Measurements from ENCODE around the gene KCNMB1. TPM values are rescaled to one million over a fixed set of nuclear protein-coding genes. Genes with fewer than 3 reads are reported as not detected.

KCNMB1 gene
- total RNA-seq, 1 experiment from 2014 or later, result 0.24 TPM

GRCh38 chr5:170397059-170397458, 7.9 kb upstream of the KCNMB1 start:
- Mint-ChIP-seq H3K27me3 (ENCODE audit: low read depth) (no peaks in the 10 kb centered on the region; the same call in 1 of the 2 replicates), H3K9me3 (peaks cover 19% of the 10 kb centered on the region), H3K36me3 (peaks cover 12% of the 10 kb centered on the region), H3K27ac (peak overlapping the region; percentile 96), H3K4me3 (peak overlapping the region; percentile 36), H3K4me1 (peaks cover 84% of the 10 kb centered on the region)
- POLR2A ChIA-PET, result interaction anchor here (0.5 kb wide), 1 partner anchor 395 kb away, joined by 3 read pairs; no protein-coding TSS in a partner anchor
- TF ChIP-seq HMGA2 (CRISPR knock-in tag; IDR thresholded peaks at IDR 0.05) (no peak), ETV6 (CRISPR knock-in tag; IDR thresholded peaks at IDR 0.05) (peak; percentile 58)
- TF ChIP-seq, protein P1, sequence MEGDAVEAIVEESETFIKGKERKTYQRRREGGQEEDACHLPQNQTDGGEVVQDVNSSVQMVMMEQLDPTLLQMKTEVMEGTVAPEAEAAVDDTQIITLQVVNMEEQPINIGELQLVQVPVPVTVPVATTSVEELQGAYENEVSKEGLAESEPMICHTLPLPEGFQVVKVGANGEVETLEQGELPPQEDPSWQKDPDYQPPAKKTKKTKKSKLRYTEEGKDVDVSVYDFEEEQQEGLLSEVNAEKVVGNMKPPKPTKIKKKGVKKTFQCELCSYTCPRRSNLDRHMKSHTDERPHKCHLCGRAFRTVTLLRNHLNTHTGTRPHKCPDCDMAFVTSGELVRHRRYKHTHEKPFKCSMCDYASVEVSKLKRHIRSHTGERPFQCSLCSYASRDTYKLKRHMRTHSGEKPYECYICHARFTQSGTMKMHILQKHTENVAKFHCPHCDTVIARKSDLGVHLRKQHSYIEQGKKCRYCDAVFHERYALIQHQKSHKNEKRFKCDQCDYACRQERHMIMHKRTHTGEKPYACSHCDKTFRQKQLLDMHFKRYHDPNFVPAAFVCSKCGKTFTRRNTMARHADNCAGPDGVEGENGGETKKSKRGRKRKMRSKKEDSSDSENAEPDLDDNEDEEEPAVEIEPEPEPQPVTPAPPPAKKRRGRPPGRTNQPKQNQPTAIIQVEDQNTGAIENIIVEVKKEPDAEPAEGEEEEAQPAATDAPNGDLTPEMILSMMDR (IDR thresholded peaks at IDR 0.05), result no peak
- DNase-seq (ENCODE audit: low spot score) (no peak), ATAC-seq (peak; percentile 62)
- CTCF ChIA-PET, result interaction anchor here (0.7 to 1.4 kb wide), 5 partner anchors 9 to 171 kb away, joined by 3 to 7 read pairs (median 3); no protein-coding TSS in a partner anchor

GRCh38 chr5:170393958-170394357, 4.8 kb upstream of the KCNMB1 start:
- no peaks in the 10 kb centered on the region; the same call in 1 of the 2 replicates for H3K27me3 Mint-ChIP-seq (ENCODE audit: low read depth)
- ChIA-PET POLR2A (no interaction called here), CTCF (interaction anchor here (0.7 to 2.4 kb wide), 4 partner anchors 10 to 232 kb away, joined by 3 to 14 read pairs (median 3); no protein-coding TSS in a partner anchor)
- TF ChIP-seq NR1H2 (CRISPR knock-in tag; IDR thresholded peaks at IDR 0.05) (no peak), ETV6 (CRISPR knock-in tag; IDR thresholded peaks at IDR 0.05) (peak; percentile 100), FOXP4 (CRISPR knock-in tag; IDR thresholded peaks at IDR 0.05) (peak; percentile 92; the same call in 1 of the 2 replicates), NFE2L1 (CRISPR knock-in tag; IDR thresholded peaks at IDR 0.05) (0 out of 2 replicates have a peak, but pooled peaks have one; percentile 28), ZNF281 (CRISPR knock-in tag; IDR thresholded peaks at IDR 0.05) (0 out of 2 replicates have a peak, but pooled peaks have one; percentile 46), ATF3 (CRISPR knock-in tag; conservative IDR thresholded peaks at IDR 0.05) (no peak), ZNF416 (CRISPR knock-in tag; IDR thresholded peaks at IDR 0.05) (no peak), TEAD1 (CRISPR knock-in tag; IDR thresholded peaks at IDR 0.05) (peak; percentile 87), CREB1 (CRISPR knock-in tag; IDR thresholded peaks at IDR 0.05) (peak; percentile 33; the same call in 1 of the 2 replicates), MAX (CRISPR knock-in tag; IDR thresholded peaks at IDR 0.05) (peak; percentile 44; the same call in 1 of the 2 replicates)
- ATAC-seq (peak; percentile 8), DNase-seq (ENCODE audit: low spot score) (no peak)
- no peak overlapping the region for H3K4me3 Mint-ChIP-seq
- no peaks in the 10 kb centered on the region for H3K36me3 Mint-ChIP-seq
- peaks cover 80% of the 10 kb centered on the region for H3K4me1 Mint-ChIP-seq
- H3K9me3 Mint-ChIP-seq, result peaks cover 3% of the 10 kb centered on the region
- H3K27ac Mint-ChIP-seq, result 0 out of 2 replicates have a peak overlapping the region, but pooled peaks have one; percentile 29

GRCh38 chr5:170393235-170393634, 4.1 kb upstream of the KCNMB1 start:
- Mint-ChIP-seq H3K27me3 (ENCODE audit: low read depth) (no peaks in the 10 kb centered on the region; the same call in 1 of the 2 replicates), H3K4me1 (peaks cover 79% of the 10 kb centered on the region), H3K27ac (peak overlapping the region; percentile 67), H3K4me3 (no peak overlapping the region), H3K36me3 (no peaks in the 10 kb centered on the region), H3K9me3 (peaks cover 3% of the 10 kb centered on the region)
- ChIA-PET CTCF (interaction anchor here (1.1 to 1.6 kb wide), 2 partner anchors 18 to 119 kb away, joined by 3 read pairs; no protein-coding TSS in a partner anchor), POLR2A (no interaction called here)
- DNase-seq (ENCODE audit: low spot score) (no peak), ATAC-seq (no peak)
- TF ChIP-seq SOX15 (CRISPR knock-in tag; IDR thresholded peaks at IDR 0.05), result no peak
- TF ChIP-seq, protein P2, sequence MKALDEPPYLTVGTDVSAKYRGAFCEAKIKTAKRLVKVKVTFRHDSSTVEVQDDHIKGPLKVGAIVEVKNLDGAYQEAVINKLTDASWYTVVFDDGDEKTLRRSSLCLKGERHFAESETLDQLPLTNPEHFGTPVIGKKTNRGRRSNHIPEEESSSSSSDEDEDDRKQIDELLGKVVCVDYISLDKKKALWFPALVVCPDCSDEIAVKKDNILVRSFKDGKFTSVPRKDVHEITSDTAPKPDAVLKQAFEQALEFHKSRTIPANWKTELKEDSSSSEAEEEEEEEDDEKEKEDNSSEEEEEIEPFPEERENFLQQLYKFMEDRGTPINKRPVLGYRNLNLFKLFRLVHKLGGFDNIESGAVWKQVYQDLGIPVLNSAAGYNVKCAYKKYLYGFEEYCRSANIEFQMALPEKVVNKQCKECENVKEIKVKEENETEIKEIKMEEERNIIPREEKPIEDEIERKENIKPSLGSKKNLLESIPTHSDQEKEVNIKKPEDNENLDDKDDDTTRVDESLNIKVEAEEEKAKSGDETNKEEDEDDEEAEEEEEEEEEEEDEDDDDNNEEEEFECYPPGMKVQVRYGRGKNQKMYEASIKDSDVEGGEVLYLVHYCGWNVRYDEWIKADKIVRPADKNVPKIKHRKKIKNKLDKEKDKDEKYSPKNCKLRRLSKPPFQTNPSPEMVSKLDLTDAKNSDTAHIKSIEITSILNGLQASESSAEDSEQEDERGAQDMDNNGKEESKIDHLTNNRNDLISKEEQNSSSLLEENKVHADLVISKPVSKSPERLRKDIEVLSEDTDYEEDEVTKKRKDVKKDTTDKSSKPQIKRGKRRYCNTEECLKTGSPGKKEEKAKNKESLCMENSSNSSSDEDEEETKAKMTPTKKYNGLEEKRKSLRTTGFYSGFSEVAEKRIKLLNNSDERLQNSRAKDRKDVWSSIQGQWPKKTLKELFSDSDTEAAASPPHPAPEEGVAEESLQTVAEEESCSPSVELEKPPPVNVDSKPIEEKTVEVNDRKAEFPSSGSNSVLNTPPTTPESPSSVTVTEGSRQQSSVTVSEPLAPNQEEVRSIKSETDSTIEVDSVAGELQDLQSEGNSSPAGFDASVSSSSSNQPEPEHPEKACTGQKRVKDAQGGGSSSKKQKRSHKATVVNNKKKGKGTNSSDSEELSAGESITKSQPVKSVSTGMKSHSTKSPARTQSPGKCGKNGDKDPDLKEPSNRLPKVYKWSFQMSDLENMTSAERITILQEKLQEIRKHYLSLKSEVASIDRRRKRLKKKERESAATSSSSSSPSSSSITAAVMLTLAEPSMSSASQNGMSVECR (CRISPR knock-in tag; IDR thresholded peaks at IDR 0.05; ENCODE audit: borderline replicate concordance), result no peak
- no peak for TF ChIP-seq ELF4 (CRISPR knock-in tag; IDR thresholded peaks at IDR 0.05; ENCODE audit: low read depth)
- no peak for TF ChIP-seq ZNF423 (CRISPR knock-in tag; IDR thresholded peaks at IDR 0.05)
- TF ChIP-seq ZBTB21 (CRISPR knock-in tag; IDR thresholded peaks at IDR 0.05; ENCODE audit: borderline replicate concordance), result 0 out of 2 replicates have a peak, but pooled peaks have one; percentile 23
